ENCODE measurements around the gene RNF224.

The RNF224 gene

DNA sequence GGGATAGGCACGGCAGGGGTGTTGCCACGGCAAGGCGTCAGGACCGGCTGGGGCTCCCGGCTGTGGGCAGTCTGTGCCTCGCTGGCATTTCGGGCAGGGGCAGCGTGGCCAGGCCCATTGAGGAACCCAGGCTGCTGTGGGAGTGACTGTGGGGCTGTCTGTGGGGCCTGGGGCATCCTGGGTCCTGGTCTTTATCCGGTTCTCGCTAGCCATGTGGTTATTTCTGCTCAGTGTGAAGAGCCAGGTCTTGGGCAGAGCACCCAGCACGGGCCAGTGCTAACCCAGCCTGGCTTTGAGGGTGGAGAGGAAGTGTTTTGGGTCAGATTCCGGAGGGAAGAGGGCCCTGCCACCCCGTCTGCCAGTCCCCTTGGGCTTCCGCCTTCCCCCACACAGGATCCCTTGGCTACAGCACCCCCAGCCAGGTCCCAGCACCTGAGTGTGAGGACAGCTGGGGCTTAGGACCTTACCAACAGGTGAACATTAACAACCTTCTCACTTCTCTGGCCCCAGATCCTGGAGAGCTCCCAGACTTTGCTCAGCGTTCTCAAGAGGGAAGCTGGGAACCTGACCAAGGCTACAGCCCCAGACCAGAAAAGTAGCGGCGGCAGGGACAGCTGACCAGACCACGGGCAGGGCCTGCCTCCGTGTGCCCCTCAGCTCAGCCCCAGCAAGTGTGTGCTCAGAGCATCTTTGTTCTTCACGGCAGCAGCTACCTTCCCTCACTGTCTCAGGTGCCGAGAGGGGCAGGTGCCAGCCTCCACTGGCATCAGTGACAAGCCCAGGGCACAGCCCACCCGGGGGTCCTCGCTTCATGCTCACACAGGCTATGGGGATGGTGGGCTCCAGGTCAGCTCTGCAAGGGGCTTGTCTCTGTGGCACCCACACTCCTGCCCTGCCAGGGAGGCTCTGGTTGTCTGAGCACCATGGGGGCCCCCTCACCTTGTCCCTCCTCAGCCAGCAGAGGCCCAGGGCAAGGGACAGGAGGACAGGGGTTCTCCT lies 37.7 kb upstream of the RNF224 start:
- peak; percentile 73 for DNase-seq (ENCODE audit: low spot score)
- TF ChIP-seq, protein P1, sequence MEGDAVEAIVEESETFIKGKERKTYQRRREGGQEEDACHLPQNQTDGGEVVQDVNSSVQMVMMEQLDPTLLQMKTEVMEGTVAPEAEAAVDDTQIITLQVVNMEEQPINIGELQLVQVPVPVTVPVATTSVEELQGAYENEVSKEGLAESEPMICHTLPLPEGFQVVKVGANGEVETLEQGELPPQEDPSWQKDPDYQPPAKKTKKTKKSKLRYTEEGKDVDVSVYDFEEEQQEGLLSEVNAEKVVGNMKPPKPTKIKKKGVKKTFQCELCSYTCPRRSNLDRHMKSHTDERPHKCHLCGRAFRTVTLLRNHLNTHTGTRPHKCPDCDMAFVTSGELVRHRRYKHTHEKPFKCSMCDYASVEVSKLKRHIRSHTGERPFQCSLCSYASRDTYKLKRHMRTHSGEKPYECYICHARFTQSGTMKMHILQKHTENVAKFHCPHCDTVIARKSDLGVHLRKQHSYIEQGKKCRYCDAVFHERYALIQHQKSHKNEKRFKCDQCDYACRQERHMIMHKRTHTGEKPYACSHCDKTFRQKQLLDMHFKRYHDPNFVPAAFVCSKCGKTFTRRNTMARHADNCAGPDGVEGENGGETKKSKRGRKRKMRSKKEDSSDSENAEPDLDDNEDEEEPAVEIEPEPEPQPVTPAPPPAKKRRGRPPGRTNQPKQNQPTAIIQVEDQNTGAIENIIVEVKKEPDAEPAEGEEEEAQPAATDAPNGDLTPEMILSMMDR (IDR thresholded peaks at IDR 0.05; ENCODE audit: extremely low read depth, missing control alignments), result peak; percentile 5

DNA sequence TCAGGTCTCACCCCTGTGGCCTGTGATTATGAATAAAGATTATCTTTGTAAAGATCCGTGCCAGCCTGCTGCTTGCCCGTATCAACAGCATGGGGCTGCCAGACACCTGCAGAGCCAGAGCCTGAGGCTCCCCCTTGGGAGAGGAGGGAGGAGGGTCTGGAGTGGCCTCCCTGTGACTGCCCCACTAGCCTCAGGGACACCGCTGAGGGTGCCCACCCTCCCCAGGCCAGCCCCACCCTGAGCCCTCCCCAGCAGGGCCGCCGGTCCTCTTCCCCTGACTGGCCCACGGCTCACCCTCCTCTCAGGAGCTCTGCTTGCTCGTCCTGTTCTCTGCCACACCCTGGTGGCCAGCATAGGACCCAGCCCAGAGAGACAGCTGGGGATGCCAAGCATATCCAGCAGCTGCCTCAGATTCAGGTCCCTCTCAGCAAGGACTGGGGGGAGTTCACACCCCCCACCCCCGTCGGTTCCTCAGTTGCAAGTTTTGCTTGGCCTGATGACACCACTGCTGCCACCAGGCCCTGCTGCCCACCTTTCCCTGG lies 36.9 kb upstream of the RNF224 start:
- no peak for DNase-seq (ENCODE audit: low spot score)

DNA sequence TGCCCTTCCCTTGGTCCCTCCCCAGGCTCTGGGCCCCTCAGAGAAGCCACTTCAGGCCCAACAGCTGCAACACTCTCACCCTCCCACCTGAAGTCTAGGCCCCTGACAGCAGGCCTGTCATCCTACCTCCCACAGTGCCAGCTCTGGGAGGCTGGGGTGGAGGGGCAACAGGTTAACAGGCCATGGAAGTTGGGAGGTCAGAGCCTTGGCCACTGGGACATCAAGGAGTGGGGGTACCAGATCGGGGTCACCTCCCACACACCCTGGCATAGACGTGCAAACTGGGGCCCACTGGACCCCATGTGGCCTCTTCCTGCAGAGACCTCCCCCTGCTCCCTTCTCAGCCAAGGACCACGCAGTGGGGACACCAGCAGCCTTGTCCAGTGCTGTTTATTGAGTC lies 36.1 kb upstream of the RNF224 start:
- no peak for DNase-seq (ENCODE audit: low spot score)
- TF ChIP-seq, protein P1 (IDR thresholded peaks at IDR 0.05; ENCODE audit: extremely low read depth, missing control alignments), result no peak

More for the DNA sequence above, 36.9 kb upstream of the RNF224 start:
- TF ChIP-seq, protein P1 (IDR thresholded peaks at IDR 0.05; ENCODE audit: extremely low read depth, missing control alignments), result no peak

DNA sequence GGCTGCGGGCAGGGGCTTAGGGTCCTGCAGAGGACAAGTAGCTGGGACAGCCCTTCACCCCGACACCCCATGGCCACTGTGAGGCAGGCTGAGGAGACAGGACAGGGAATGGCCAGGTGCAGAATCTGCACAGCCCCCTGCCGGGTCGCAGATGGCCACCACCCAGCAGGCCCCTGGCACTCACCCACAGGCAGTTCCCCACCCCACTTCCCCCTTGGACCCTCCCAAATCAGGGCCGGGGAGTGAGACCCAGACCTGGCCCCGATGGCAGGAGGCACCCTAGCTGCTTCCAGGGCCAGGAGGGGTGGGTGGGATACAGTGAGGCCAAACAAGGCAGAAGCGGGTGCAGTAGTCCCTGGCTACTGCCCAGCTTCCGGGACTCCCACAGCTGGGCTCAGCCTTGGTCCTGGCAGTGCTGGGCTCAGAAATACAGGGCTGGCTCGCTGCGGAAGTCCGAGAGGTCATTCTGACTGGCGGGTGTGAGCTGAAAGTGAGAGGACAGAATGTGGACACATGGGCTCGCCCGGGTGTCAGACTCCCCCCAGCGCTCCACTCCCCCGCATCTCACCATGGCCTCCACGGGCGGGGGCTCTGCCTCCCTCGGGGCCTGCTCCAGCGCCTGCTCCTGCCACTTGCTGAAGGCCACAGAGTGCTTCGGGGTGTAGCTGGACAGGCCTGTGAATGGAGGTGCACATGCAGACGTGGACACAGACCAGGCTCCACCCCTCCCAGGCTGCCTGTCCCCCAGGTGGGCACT lies 35.4 kb upstream of the RNF224 start:
- DNase-seq (ENCODE audit: low spot score), result no peak
- TF ChIP-seq, protein P1 (IDR thresholded peaks at IDR 0.05; ENCODE audit: extremely low read depth, missing control alignments), result no peak

DNA sequence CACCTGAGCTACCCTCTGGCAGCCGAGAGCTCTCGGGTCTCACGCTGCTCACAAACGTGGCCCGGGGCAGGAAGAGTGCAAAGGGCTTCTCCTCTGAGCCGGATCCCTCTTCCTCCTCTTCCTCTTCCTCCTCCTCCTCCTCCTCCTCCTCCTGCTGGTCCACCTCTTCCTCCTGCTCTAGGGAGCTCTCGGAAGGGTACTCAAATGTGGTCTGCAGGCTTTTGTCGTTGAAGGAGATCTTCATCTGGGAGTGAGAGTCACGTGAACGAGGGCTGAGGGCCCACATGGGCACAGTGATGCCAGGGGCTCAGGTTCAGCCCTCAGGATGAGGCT lies 34.9 kb upstream of the RNF224 start:
- no peak for DNase-seq (ENCODE audit: low spot score)

DNA sequence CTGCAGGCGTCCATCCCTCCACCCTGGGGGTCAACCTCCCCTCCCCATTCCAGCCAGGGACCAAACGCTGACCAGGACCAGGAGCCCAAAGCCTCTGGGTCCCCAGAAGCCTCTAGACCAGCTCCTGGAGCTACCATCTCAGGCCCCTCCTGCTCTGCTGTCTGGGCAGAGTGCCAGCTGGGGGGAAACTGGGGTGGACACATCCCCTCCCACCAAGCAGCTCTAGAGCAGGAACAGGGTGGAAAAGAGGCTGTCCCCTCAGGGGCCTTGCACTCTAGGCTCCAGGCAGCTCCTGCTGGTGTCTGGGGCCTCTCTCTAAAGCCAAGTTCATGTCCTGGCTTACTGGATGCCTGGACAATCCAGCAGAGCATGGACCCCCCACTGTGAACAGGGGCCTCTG lies 34.4 kb upstream of the RNF224 start:
- TF ChIP-seq, protein P1 (IDR thresholded peaks at IDR 0.05; ENCODE audit: extremely low read depth, missing control alignments), result no peak
- no peak for DNase-seq (ENCODE audit: low spot score)

More for the DNA sequence above, 34.9 kb upstream of the RNF224 start:
- TF ChIP-seq, protein P1 (IDR thresholded peaks at IDR 0.05; ENCODE audit: extremely low read depth, missing control alignments), result no peak

DNA sequence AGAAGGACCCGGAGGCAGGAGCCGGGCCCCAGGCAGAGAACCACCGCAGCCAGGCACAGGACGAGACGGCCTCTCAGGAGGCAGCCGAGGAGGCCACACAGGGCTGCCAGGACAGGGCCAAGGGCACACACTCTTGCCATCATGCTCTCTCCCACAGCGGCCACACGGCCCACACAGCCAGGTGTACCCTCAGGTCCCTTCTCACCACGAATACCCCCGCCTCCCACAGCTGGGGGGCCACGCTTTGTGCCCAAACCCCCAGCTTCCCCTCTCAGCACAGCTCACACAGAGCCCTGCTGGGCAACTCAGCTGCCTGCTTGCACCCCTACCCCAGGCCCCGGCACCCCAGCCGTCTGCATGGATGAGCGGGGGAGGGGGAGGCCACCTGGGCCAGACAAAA lies 33.5 kb upstream of the RNF224 start:
- DNase-seq (ENCODE audit: low spot score), result no peak
- TF ChIP-seq, protein P1 (IDR thresholded peaks at IDR 0.05; ENCODE audit: extremely low read depth, missing control alignments), result no peak

Data from GM20000 (cell line).